ENCODE measurements around the gene DYNLT1. TPM values are rescaled to one million over a fixed set of nuclear protein-coding genes. Genes with fewer than 3 reads are reported as not detected.
"Not testable (repeated sequence)": the region's sequence is repeated elsewhere in the genome, so short reads cannot be mapped to it uniquely, and the experiment has no call there.

Gene DYNLT1
- total and polyA plus RNA-seq, 5 donors: 97.7 to 148 (median 110) TPM

DNA sequence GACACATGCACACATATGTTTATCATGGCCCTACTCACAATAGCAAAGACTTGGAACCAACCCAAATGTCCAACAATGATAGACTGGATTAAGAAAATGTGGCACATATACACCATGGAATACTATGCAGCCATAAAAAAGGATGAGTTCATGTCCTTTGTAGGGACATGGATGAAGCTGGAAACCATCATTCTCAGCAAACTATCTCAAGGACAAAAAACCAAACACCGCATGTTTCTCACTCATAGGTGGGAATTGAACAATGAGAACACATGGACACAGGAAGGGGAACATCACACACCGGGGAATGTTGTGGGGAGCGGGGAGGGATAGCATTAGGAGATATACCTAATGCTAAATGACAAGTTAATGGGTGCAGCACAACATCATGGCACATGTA lies 32.6 kb upstream of the DYNLT1 start:
- not testable (repeated sequence) for H3K4me3 ChIP-seq (ENCODE audit: low read length); ATAC-seq

DNA sequence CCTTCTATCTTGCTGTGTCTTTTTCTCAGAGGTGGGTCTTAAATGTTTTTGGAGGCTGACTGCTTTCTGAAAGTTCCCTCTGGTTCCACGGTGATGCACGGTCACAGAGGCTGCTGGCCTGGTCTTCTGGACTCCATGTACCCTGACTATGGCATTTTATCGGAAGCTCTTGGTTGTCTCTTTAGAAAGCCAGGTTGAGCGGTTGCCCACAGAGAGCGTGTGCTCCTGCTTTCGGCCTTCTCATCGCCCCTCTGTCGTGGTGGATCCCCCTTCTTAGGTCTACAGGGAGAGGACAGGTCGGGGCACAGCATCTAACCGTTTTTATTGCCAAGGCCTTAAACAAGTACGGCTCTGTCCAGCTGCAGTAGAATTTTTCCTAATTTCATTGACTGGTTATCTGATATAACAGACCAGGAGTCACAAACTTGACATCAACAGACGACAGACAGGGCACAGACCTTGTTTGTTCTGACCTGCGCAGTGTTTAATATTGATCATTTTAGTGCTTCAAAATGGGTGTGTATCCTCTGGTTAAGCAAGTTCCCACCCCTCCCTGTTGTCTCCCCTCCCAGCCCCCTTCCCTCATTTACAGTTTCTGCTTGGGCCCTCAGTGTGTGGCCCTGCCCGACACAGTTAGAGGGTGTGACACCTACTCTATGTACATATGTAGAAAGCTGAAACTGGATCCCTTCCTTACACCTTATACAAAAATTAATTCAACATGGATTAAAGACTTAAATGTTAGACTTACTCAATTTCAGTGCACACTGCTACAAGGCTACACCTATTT lies 30.0 kb upstream of the DYNLT1 start:
- WGBS: 87% methylated on average over 14 of the region's 14 CpGs
- no peaks in the 10 kb centered on the region for H3K27me3 ChIP-seq (ENCODE audit: control insufficient read depth, insufficient read depth)
- no peaks in the 10 kb centered on the region for H3K4me1 ChIP-seq (ENCODE audit: control insufficient read depth, insufficient read depth, low read length)
- no peak overlapping the region for H3K27ac ChIP-seq (ENCODE audit: low read length)
- no peak overlapping the region for H3K4me3 ChIP-seq (ENCODE audit: low read length)
- DNase-seq: no peak
- no peak for ATAC-seq
- intact Hi-C loops (cut with DNase I): no loop called here
- H3K9me3 ChIP-seq (ENCODE audit: control insufficient read depth, low read length): no peaks in the 10 kb centered on the region

More for the DNA sequence above, 32.6 kb upstream of the DYNLT1 start:
- H3K4me1 ChIP-seq (ENCODE audit: control insufficient read depth, insufficient read depth, low read length); H3K27ac ChIP-seq (ENCODE audit: low read length); H3K9me3 ChIP-seq (ENCODE audit: control insufficient read depth, low read length); intact Hi-C loops (cut with DNase I); DNase-seq; H3K27me3 ChIP-seq (ENCODE audit: control insufficient read depth, insufficient read depth): not testable (repeated sequence)
- 100% methylated on average over 3 of the region's 3 CpGs for WGBS

DNA sequence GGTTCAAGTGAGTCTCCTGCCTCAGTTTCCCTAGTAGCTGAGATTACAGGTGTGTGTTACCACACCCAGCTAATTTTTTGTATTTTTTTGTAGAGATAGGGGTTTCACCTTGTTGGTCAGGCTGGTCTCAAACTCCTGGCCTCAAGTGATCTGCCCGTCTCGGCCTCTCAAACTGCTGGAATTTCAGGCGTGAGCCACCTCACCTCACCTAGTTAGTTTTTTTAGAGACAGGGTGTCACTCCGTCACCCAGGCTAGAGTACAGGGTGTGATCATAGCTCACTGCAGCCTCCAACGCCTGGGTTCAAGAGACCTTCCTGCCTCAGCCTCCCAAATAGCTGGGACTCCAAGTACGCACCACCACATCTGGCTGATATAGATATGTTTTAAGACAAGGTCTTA lies 28.2 kb upstream of the DYNLT1 start:
- no peak overlapping the region for H3K27ac ChIP-seq (ENCODE audit: low read length)
- H3K4me3 ChIP-seq (ENCODE audit: low read length): no peak overlapping the region
- WGBS: 97% methylated on average over 6 of the region's 6 CpGs
- ATAC-seq: no peak
- no peaks in the 10 kb centered on the region for H3K9me3 ChIP-seq (ENCODE audit: control insufficient read depth, low read length)
- H3K27me3 ChIP-seq (ENCODE audit: control insufficient read depth, insufficient read depth): no peaks in the 10 kb centered on the region
- DNase-seq: no peak
- intact Hi-C loops (cut with DNase I): no loop called here
- H3K4me1 ChIP-seq (ENCODE audit: control insufficient read depth, insufficient read depth, low read length): no peaks in the 10 kb centered on the region

DNA sequence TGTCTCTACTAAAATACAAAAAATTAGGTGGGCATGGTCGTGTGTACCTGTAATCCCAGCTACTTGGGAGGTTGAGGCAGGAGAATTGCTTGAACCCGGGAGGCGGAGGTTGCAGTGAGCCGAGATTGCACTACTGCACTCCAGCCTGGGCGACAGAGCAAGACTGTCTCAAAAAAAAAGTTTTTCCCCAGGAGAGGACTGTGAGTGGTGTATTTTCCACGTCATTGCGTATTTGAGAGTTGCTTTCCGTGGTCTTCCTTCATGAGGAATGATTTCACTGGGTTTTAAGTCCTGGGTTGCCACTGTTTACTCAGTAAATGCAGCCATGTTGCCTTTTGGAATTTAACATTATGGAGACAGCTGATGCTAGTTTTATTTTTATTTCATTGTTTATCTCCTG lies 27.6 kb upstream of the DYNLT1 start:
- DNase-seq; H3K9me3 ChIP-seq (ENCODE audit: control insufficient read depth, low read length); ATAC-seq; H3K27me3 ChIP-seq (ENCODE audit: control insufficient read depth, insufficient read depth); H3K27ac ChIP-seq (ENCODE audit: low read length); H3K4me1 ChIP-seq (ENCODE audit: control insufficient read depth, insufficient read depth, low read length); intact Hi-C loops (cut with DNase I); H3K4me3 ChIP-seq (ENCODE audit: low read length): not testable (repeated sequence)
- 85% methylated on average over 8 of the region's 8 CpGs for WGBS

DNA sequence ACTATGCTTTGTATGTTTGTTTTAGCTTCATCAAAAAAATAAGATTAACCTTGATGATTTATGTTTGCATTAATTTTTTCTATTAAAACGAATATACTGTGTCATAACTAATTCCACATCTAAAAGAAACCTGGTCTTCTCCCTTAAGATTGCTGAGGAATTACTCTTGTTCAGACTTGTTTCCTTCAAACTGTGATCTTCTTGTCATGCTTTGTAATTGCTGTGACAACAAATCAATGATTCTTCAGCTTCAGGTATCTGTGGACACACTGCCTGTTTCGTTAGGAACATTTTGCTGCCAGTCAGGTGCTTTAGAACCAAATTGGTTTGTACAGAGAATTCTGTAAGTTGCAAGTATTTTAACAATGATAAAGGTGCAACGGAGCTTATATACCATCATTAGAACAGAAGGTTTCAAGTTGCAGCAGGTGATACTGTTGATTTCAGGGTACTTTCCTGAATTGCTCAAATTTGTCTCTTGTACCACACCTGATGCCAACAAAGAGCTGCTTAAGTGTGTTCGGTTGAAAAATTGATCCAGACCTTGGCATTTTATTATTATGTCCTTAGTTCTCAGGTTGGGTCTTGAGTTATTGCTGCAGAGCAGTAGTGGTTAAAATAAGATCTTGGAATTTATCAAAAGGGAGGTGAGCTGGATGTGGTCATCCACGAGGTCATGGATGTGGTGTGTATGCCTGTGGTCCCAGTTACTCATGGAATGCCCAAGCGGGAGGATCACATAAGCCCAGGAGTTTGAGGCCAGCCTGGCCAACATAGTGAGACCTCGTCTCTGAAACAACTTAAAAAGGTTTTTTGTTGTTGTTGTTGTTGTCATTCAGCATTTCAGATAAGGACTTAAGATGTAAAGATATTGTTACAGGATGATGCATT lies 24.8 kb upstream of the DYNLT1 start:
- no peaks in the 10 kb centered on the region for H3K27me3 ChIP-seq (ENCODE audit: control insufficient read depth, insufficient read depth)
- intact Hi-C loops (cut with DNase I): no loop called here
- ATAC-seq: no peak
- 83% methylated on average over 7 of the region's 7 CpGs for WGBS
- H3K27ac ChIP-seq (ENCODE audit: low read length): no peak overlapping the region
- no peak overlapping the region for H3K4me3 ChIP-seq (ENCODE audit: low read length)
- no peaks in the 10 kb centered on the region for H3K4me1 ChIP-seq (ENCODE audit: control insufficient read depth, insufficient read depth, low read length)
- no peaks in the 10 kb centered on the region for H3K9me3 ChIP-seq (ENCODE audit: control insufficient read depth, low read length)
- DNase-seq: no peak

DNA sequence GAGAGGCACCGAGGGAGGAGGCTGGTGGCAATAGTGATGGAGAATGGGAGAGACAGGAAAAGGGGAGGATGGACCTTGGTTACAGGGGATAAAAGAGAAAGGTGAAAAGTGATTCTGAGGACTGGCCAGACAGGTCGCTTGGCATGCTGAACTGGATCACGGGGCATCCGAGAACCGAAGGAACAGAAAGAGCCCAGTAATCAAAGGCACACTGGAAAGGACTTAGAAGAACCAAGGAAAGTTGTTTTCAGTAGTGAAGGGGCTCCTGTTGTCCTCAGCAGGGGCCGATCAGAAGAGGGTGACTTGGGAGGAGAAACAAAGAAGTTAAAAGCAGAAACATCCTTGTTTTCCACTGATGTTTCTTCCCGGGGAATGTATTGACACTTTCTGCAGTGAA lies 24.2 kb upstream of the DYNLT1 start:
- Histone ChIP-seq H3K27me3 (ENCODE audit: control insufficient read depth, insufficient read depth) (no peaks in the 10 kb centered on the region), H3K27ac (ENCODE audit: low read length) (no peak overlapping the region), H3K4me3 (ENCODE audit: low read length) (no peak overlapping the region), H3K4me1 (ENCODE audit: control insufficient read depth, insufficient read depth, low read length) (no peaks in the 10 kb centered on the region), H3K9me3 (ENCODE audit: control insufficient read depth, low read length) (no peaks in the 10 kb centered on the region)
- WGBS: 84% methylated on average over 7 of the region's 7 CpGs
- no peak for DNase-seq
- intact Hi-C loops (cut with DNase I): no loop called here
- no peak for ATAC-seq

DNA sequence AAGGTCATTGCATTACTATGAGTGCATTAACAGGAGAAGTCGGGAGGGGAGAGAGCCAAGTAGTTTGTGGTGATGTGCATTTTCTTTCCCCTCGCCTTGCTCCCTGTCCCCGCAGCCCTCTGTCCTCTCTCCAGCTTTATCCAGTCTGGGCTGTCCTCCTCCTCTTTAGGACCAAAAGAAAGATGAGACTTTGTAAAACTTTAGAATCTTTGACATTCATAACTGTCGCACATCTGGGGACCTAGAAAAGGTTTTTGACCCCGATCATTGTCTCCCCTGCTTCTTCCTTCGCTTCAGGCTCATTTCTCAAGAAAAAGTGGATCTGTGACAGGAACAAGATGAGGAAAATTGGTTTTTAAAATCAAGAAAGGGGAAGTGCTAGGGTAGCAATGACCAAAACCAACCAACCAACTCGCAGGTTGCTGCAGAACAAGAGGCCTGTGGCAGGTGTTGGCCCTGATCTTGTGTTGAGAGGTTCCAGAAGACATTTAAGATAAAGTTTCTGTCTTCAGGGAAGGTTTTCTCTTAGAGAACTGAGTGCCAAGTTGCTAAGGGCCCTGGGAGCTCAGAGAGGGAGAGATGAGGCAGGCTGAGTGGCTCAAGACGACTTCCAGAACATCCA lies 22.9 kb upstream of the DYNLT1 start:
- ATAC-seq (no peak), DNase-seq (no peak)
- intact Hi-C loops (cut with DNase I): no loop called here
- Histone ChIP-seq H3K4me3 (ENCODE audit: low read length) (no peak overlapping the region), H3K4me1 (ENCODE audit: control insufficient read depth, insufficient read depth, low read length) (peaks cover 2% of the 10 kb centered on the region), H3K9me3 (ENCODE audit: control insufficient read depth, low read length) (no peaks in the 10 kb centered on the region), H3K27me3 (ENCODE audit: control insufficient read depth, insufficient read depth) (no peaks in the 10 kb centered on the region), H3K27ac (ENCODE audit: low read length) (no peak overlapping the region)
- WGBS: 87% methylated on average over 8 of the region's 8 CpGs

DNA sequence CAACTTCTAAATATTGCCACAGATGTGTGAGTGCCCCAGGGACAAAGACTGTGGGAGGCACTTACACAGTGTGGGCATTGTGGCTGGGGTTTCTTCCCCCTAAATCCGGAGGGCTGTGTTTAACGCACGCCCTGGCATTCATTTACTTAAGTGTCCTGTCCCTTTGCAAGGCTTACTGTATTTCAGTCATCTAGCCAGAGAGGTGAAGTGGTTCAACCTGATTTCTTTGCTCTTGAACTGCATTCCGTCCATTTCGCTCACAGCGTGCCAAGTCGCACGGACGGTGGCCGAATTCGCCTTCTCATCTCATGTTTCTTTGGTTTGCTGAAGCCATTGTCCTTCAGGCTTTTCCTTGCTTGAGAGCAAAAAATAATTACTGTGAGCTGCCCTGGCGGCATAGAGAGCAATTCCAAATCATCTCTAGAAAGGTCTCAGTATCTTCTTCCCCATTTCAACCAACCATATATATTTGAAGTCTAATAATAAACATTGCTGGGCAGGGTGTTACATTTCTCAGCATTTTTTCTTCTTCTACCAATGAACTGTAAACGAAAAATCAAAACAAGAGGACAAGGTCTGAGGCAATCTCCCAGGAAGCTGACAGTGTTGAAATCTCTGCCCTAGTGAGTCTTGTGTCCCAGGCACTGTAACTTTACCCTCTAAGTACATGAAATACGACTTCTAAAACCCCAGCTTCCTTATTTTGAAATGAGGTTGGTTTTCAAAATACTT lies 22.3 kb upstream of the DYNLT1 start:
- ATAC-seq (peak; percentile 62 to 67), DNase-seq (no peak)
- Histone ChIP-seq H3K4me1 (ENCODE audit: control insufficient read depth, insufficient read depth, low read length) (peaks cover 2% of the 10 kb centered on the region), H3K4me3 (ENCODE audit: low read length) (no peak overlapping the region), H3K27me3 (ENCODE audit: control insufficient read depth, insufficient read depth) (no peaks in the 10 kb centered on the region), H3K27ac (ENCODE audit: low read length) (no peak overlapping the region), H3K9me3 (ENCODE audit: control insufficient read depth, low read length) (no peaks in the 10 kb centered on the region)
- intact Hi-C loops (cut with DNase I): no loop called here
- 85% methylated on average over 14 of the region's 14 CpGs for WGBS

DNA sequence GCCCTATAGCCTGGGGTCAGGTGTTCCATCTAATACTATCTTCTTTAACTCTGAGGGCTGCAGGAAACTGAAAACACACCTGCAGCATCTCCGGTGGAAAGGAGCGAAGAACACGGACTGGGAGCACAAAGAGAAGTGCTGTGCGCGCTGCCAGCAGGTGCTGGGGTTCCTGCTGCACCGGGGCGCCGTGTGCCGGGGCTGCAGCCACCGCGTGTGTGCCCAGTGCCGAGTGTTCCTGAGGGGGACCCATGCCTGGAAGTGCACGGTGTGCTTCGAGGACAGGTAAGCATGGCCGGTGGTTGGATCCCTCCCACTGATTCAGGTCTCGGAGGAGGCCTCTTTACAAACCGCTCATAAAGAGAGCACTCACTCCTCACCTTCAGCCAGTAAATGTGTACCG lies 20.8 kb upstream of the DYNLT1 start:
- Histone ChIP-seq H3K4me3 (ENCODE audit: low read length) (no peak overlapping the region), H3K4me1 (ENCODE audit: control insufficient read depth, insufficient read depth, low read length) (peaks cover 2% of the 10 kb centered on the region), H3K27ac (ENCODE audit: low read length) (no peak overlapping the region), H3K9me3 (ENCODE audit: control insufficient read depth, low read length) (no peaks in the 10 kb centered on the region), H3K27me3 (ENCODE audit: control insufficient read depth, insufficient read depth) (no peaks in the 10 kb centered on the region)
- intact Hi-C loops (cut with DNase I): no loop called here
- ATAC-seq (no peak), DNase-seq (no peak)
- 96% methylated on average over 18 of the region's 18 CpGs for WGBS

DNA sequence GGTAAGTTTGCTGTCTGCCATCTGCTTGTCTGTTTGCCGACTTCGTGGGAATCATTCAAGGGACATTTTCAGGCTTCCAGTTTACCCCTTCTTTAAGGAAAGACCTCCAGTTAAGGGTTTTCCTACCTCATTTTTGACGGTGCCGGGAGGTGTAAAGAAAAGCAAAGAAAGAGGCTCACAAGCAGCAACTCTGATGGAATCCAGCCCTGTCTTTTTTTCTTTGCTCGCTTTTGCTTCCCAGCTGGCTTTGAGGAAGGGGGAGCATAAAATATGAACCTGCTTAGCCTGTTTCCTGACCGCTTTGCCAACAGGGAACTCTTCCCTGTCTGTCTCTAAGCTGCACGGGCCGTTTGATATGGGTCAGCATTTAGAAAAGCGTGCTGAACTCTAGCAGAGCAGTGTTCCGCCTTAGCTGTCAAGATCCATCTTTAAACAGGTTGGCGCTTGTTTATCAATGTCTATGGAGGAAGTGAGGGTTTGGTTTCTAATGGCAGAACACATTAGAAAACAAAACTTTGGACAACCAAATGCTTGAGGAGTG lies 19.2 kb upstream of the DYNLT1 start:
- peak overlapping the region; percentile 34 for H3K27ac ChIP-seq (ENCODE audit: low read length)
- no peaks in the 10 kb centered on the region for H3K27me3 ChIP-seq (ENCODE audit: control insufficient read depth, insufficient read depth)
- H3K9me3 ChIP-seq (ENCODE audit: control insufficient read depth, low read length): no peaks in the 10 kb centered on the region
- H3K4me1 ChIP-seq (ENCODE audit: control insufficient read depth, insufficient read depth, low read length): peaks cover 2% of the 10 kb centered on the region
- 39% methylated on average over 11 of the region's 11 CpGs for WGBS
- intact Hi-C loops (cut with DNase I): no loop called here
- ATAC-seq: no peak
- DNase-seq: no peak
- H3K4me3 ChIP-seq (ENCODE audit: low read length): no peak overlapping the region

Data from right cardiac atrium (tissue), 5 donors.